ENCODE data around the gene MIEF1.

The MIEF1 gene

DNA sequence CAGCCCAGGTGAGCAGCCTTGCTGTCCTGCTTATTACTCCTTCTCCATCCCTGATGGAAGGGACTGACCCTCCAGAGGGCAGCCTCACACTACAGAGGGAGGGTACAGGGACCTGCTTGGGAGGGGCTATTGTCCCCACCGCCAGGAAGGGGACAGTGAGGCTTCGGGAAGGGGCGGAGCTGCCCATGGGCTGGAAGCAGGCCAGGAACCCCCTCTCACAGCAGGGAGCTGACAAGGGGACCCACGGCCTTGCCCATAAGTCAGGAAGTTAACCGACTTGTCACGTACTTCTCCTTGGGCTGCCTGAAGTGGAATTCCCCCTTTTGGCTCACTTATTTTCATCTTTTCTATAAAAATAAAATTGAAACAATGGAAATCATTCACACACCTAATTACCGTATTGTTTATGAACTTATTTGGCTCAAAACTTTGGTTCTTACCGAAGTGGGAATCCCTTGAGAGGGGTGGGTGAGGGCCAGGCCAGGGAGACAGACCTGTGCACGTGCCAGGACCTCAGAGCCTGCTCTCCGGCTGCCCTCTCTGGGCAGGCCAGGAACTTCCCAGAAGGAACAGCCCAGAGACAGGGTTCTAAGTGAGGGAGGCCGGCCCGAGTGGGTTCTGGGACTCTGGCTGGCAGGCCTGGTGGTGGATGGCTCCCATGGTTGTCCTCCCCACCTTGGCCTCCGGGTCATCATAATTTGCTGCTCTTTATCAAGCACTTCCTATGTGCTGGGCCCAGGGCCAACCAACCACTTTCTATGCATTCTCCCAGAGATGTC is 39.5 kb upstream of the MIEF1 start:
- H3K9ac ChIP-seq (ENCODE audit: low read depth, low read length): no peak overlapping the region
- H3K27me3 ChIP-seq (ENCODE audit: control insufficient read depth, insufficient read depth, low read length): peaks cover 13% of the 10 kb centered on the region
- no peak overlapping the region for H3K4me3 ChIP-seq (ENCODE audit: low read depth, low read length)
- no peaks in the 10 kb centered on the region for H3K36me3 ChIP-seq (ENCODE audit: control insufficient read depth, insufficient read depth, low read length)
- no peaks in the 10 kb centered on the region for H3K4me1 ChIP-seq (ENCODE audit: control insufficient read depth, insufficient read depth, low read length)
- H3K9me3 ChIP-seq (ENCODE audit: control insufficient read depth, insufficient read depth, low read length): no peaks in the 10 kb centered on the region
- H3K27ac ChIP-seq (ENCODE audit: low read depth, low read length): no peak overlapping the region

DNA sequence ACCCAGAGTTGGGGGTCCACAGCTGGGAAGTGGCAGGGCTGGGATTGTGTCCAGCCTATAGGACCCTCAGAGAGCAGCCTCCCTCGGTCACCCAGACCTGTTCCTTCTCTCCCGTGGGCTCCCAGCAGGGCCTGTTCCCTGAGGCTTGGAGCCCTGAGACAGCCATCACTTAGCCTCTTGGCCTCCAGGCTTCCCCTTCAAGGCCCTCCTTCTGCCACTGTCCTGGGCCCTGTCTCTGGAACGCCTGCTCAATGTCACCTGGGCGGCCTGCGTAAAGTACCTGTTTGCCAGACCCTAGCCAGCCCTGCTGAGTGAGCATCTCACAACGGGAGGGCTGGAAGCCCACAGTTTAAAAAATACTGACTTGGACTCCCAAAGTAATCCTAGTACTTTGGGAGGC is 38.8 kb upstream of the MIEF1 start:
- H3K4me3 ChIP-seq (ENCODE audit: low read depth, low read length): no peak overlapping the region
- no peak overlapping the region for H3K27ac ChIP-seq (ENCODE audit: low read depth, low read length)
- H3K27me3 ChIP-seq (ENCODE audit: control insufficient read depth, insufficient read depth, low read length): peaks cover 6% of the 10 kb centered on the region
- no peaks in the 10 kb centered on the region for H3K4me1 ChIP-seq (ENCODE audit: control insufficient read depth, insufficient read depth, low read length)
- no peak overlapping the region for H3K9ac ChIP-seq (ENCODE audit: low read depth, low read length)
- no peaks in the 10 kb centered on the region for H3K36me3 ChIP-seq (ENCODE audit: control insufficient read depth, insufficient read depth, low read length)
- no peaks in the 10 kb centered on the region for H3K9me3 ChIP-seq (ENCODE audit: control insufficient read depth, insufficient read depth, low read length)

DNA sequence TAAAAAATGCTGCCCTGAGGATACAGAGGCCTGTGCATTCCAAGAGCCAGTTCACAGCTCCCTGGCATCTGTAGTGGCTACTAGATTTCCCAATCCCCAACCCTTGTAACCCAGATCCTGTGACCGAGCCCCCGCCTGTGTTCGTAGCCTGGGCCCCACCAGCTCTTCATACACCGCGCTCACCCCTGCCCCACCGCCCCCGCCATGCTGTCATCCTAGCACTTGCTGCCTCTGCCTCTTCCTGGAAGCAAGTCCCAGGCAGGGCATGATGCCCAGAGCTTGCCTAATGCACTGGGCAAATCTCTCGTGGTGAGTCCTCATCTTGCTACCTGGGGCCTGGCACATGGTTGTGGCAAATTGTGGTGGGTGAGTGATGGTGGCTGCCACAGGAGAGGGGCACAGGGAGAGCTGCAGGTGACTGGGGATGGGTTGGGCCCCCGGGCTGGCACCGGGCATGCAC is 38.1 kb upstream of the MIEF1 start:
- Histone ChIP-seq H3K27ac (ENCODE audit: low read depth, low read length) (no peak overlapping the region), H3K9me3 (ENCODE audit: control insufficient read depth, insufficient read depth, low read length) (no peaks in the 10 kb centered on the region), H3K9ac (ENCODE audit: low read depth, low read length) (no peak overlapping the region), H3K36me3 (ENCODE audit: control insufficient read depth, insufficient read depth, low read length) (no peaks in the 10 kb centered on the region), H3K4me3 (ENCODE audit: low read depth, low read length) (no peak overlapping the region), H3K27me3 (ENCODE audit: control insufficient read depth, insufficient read depth, low read length) (no peaks in the 10 kb centered on the region), H3K4me1 (ENCODE audit: control insufficient read depth, insufficient read depth, low read length) (no peaks in the 10 kb centered on the region)

DNA sequence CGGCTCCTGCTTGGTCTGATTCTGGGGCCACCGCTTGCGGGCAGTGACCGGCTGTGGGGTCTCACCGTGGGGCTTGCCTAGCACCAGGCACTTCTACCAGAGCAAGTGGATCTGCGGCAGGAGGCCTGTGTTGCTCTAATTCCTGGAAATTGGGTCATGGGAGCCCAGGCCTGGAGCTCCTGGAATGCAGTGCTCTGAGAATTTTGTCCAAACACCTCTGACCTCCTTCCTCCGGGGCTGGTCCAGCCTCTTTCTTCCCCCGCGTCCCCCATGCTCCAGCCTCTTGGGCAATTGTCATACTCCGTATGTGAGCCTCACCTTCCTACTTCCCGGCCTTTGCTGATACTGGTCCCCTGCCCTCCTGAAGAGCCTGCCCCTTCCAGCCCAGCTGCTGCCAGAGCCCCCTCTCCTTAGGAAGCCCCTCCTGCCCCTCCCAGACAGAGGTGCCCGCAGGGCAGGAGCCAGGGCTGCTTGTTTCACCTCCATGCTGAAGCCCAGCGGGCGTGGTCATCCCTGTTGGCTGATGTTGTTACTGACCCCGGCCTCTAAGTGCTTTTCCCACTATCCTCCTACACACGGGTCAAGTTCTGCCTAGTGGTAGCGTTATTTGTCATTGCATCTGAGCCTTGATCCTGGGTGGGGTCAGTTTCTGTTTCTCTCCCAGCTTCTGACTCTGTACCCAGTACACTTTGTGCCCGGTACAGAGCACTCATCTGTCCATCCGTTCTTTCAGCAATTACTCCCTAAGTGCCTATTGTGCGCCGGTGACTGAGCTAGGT is 35.7 kb upstream of the MIEF1 start:
- Histone ChIP-seq H3K27ac (ENCODE audit: low read depth, low read length) (no peak overlapping the region), H3K36me3 (ENCODE audit: control insufficient read depth, insufficient read depth, low read length) (no peaks in the 10 kb centered on the region), H3K4me3 (ENCODE audit: low read depth, low read length) (no peak overlapping the region), H3K9ac (ENCODE audit: low read depth, low read length) (no peak overlapping the region), H3K4me1 (ENCODE audit: control insufficient read depth, insufficient read depth, low read length) (peaks cover 16% of the 10 kb centered on the region), H3K27me3 (ENCODE audit: control insufficient read depth, insufficient read depth, low read length) (no peaks in the 10 kb centered on the region), H3K9me3 (ENCODE audit: control insufficient read depth, insufficient read depth, low read length) (no peaks in the 10 kb centered on the region)

DNA sequence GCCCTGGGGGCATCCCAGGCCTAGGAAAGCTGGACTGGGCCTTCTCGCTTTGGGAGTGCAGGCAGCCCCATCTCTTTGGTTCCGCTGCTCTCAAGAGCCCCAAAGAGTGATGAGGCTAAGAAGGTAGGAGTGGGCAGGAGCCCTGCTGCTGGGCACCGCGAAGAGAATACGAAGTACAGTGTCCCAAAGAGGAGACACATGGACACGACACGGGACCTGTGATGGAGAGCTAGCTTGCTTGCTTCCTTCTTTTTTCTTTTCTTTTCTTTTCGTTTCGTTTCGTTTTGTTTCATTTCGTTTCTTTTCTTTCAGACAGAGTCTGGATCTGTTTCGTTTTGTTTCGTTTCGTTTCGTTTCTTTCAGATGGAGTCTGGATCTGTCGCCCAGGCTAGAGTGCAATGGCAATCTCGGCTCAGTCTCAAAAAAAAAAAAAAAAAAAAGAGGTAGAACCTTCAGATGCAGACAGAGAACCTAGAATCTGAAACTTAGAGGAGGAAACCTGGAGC is 34.6 kb upstream of the MIEF1 start:
- Histone ChIP-seq H3K4me3 (ENCODE audit: low read depth, low read length) (no peak overlapping the region), H3K9ac (ENCODE audit: low read depth, low read length) (no peak overlapping the region), H3K9me3 (ENCODE audit: control insufficient read depth, insufficient read depth, low read length) (no peaks in the 10 kb centered on the region), H3K27ac (ENCODE audit: low read depth, low read length) (no peak overlapping the region), H3K36me3 (ENCODE audit: control insufficient read depth, insufficient read depth, low read length) (no peaks in the 10 kb centered on the region), H3K4me1 (ENCODE audit: control insufficient read depth, insufficient read depth, low read length) (peaks cover 26% of the 10 kb centered on the region), H3K27me3 (ENCODE audit: control insufficient read depth, insufficient read depth, low read length) (no peaks in the 10 kb centered on the region)

DNA sequence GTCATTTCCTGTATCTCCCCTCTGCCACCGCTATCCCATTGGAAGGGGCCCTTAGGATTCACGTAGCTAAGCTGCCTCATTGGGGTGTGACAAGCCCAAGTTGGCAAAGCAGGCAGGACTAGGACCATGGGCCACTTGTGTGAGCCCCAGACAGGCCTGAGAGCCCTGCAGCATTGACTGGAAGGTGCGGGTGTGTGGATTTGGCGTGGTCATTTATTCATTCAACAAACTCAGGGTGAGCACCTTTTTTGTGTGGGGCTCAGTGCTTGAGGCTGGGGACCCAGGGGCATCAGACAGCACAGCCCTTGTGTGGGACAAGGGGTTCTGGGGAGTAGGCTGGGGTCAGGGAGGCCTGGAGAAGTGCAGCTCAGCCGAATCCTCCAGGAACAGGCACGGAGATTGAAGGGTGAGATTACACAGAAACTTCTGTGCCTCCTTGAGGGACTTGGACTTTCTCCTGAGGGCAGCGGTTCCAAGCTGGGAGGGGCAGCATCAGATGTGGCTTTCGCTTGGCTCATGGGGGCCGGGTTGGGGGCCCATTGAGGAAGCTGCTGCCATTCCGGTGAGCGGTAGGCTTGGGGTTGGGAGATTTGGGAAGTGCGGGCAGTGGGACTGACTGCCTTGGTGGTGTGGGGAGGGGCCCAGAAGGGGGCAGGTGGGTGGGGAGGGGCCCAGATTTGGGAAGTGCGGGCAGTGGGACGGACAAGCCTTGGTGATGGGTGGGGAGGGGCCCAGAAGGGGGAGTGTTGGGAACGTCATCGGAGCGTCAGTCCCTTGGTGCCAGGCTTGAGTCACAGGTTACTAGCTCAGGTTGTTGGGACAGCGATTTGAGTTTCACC is 33.4 kb upstream of the MIEF1 start:
- H3K4me1 ChIP-seq (ENCODE audit: control insufficient read depth, insufficient read depth, low read length): peaks cover 35% of the 10 kb centered on the region

DNA sequence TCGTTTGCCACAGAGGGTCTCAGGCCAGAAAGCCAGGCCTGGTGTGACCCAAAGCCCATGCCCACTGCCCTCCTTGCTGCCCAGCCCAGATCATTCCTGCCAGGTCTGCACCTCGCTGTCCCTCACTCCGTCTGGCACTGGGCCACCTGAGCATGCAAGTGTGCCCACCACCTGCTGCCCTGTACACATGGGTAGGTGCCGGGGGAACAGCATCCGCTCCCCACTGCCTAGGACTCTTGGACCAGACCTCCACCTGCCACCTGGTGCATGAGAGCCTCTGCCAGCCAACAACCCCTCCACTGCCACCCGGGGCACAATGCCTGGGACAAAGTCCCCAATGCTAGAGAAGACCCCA is 32.8 kb upstream of the MIEF1 start:
- Histone ChIP-seq H3K9me3 (ENCODE audit: control insufficient read depth, insufficient read depth, low read length) (no peaks in the 10 kb centered on the region), H3K36me3 (ENCODE audit: control insufficient read depth, insufficient read depth, low read length) (no peaks in the 10 kb centered on the region), H3K4me1 (ENCODE audit: control insufficient read depth, insufficient read depth, low read length) (peaks cover 38% of the 10 kb centered on the region), H3K9ac (ENCODE audit: low read depth, low read length) (no peak overlapping the region), H3K27me3 (ENCODE audit: control insufficient read depth, insufficient read depth, low read length) (no peaks in the 10 kb centered on the region), H3K4me3 (ENCODE audit: low read depth, low read length) (no peak overlapping the region), H3K27ac (ENCODE audit: low read depth, low read length) (no peak overlapping the region)

More for the DNA sequence above, 33.4 kb upstream of the MIEF1 start:
- no peaks in the 10 kb centered on the region for H3K27me3 ChIP-seq (ENCODE audit: control insufficient read depth, insufficient read depth, low read length)
- H3K9ac ChIP-seq (ENCODE audit: low read depth, low read length): no peak overlapping the region
- H3K36me3 ChIP-seq (ENCODE audit: control insufficient read depth, insufficient read depth, low read length): no peaks in the 10 kb centered on the region
- no peak overlapping the region for H3K4me3 ChIP-seq (ENCODE audit: low read depth, low read length)
- no peaks in the 10 kb centered on the region for H3K9me3 ChIP-seq (ENCODE audit: control insufficient read depth, insufficient read depth, low read length)
- H3K27ac ChIP-seq (ENCODE audit: low read depth, low read length): no peak overlapping the region

DNA sequence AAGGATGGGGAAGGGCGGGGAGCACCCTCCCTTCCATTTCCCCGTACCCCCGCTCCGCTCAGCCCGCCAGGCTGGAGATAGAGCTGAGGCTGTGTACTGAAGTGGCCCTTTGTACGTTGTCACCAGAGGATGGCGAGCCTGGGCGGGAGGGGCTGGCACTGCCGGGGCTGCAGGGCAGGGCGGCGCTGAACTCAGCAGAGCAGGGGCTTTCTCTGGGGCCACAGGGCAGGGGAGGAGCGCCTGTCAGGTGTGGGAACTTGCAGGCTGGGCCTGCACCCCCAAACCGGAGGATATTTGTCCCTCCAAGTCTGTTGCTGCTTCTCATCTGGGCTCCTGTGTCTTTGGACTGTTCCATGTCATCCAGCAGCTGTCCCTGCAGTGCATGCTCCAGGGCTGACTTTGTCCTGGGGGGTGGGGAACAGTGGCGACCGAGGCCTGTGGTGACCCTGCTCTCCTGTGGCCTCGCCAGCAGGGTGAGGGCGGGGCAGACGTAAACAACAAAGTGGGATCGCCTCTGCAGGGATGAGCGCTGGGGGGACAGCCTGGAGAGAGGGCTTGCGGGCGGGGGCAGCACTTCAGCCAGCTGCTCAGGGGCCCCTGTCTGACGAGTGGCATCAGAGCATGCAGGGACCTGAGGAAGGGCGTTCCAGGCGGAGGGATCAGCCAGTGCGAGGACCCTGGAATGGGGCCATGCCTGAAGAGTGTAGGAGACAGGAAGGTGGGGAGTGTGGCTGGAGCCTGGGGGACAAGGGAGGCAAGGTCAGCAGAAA is 32.2 kb upstream of the MIEF1 start:
- no peaks in the 10 kb centered on the region for H3K9me3 ChIP-seq (ENCODE audit: control insufficient read depth, insufficient read depth, low read length)
- H3K36me3 ChIP-seq (ENCODE audit: control insufficient read depth, insufficient read depth, low read length): no peaks in the 10 kb centered on the region
- no peak overlapping the region for H3K9ac ChIP-seq (ENCODE audit: low read depth, low read length)
- H3K27me3 ChIP-seq (ENCODE audit: control insufficient read depth, insufficient read depth, low read length): no peaks in the 10 kb centered on the region
- H3K4me1 ChIP-seq (ENCODE audit: control insufficient read depth, insufficient read depth, low read length): peaks cover 40% of the 10 kb centered on the region
- H3K4me3 ChIP-seq (ENCODE audit: low read depth, low read length): no peak overlapping the region
- H3K27ac ChIP-seq (ENCODE audit: low read depth, low read length): no peak overlapping the region

DNA sequence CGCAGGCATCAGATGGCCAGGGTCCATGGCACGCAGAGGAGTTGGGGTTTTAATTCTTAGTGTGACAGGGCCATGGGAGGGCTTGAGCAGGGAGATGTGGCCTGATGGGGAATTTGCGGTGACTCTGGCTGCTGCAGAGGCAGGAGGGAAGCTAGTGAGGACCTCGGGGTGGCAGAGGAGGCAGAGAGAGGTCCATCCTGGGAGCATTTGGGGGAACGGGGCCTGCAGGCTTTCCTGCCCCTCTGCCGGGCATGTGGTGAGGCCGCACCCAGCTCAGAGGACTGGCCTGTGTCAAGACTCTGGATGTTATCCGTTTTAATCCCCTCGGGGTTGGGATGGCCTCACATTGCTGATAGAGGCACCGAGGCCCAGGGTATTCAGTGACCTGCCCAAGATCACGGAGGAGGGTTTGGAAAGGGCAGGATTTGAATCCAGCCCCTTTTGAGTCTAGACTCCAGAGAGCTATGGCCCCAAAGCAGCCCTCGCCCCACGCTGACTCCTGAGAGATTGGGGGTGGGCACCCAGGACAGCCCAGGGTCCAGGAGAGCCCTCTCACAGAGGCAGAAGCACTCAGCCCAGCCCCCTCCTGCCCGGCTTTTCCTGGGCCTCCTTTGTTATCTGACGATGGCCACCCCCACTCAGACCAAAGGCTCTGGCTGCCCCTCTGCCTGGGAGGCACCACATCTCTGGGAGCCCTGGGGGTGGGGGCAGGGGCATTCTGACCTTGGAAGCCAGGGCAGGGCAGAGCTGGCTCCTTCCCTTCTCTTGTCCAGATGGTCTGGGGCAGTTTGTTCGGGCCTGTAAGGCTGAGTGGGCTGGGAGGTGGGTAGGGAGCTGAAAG is 31.4 kb upstream of the MIEF1 start:
- peaks cover 40% of the 10 kb centered on the region for H3K4me1 ChIP-seq (ENCODE audit: control insufficient read depth, insufficient read depth, low read length)
- H3K27ac ChIP-seq (ENCODE audit: low read depth, low read length): no peak overlapping the region

More for the DNA sequence above, 31.4 kb upstream of the MIEF1 start:
- Histone ChIP-seq H3K36me3 (ENCODE audit: control insufficient read depth, insufficient read depth, low read length) (no peaks in the 10 kb centered on the region), H3K9me3 (ENCODE audit: control insufficient read depth, insufficient read depth, low read length) (no peaks in the 10 kb centered on the region), H3K4me3 (ENCODE audit: low read depth, low read length) (no peak overlapping the region), H3K9ac (ENCODE audit: low read depth, low read length) (no peak overlapping the region), H3K27me3 (ENCODE audit: control insufficient read depth, insufficient read depth, low read length) (no peaks in the 10 kb centered on the region)
